Measurements from ENCODE around the gene FAM89B. TPM values are rescaled to one million over a fixed set of nuclear protein-coding genes. Genes with fewer than 3 reads are reported as not detected.
A peak's percentile ranks its signal among the peaks of the same experiment; 100 is the strongest.

The FAM89B gene
- total RNA-seq, 1 donor: 31.5 TPM

DNA sequence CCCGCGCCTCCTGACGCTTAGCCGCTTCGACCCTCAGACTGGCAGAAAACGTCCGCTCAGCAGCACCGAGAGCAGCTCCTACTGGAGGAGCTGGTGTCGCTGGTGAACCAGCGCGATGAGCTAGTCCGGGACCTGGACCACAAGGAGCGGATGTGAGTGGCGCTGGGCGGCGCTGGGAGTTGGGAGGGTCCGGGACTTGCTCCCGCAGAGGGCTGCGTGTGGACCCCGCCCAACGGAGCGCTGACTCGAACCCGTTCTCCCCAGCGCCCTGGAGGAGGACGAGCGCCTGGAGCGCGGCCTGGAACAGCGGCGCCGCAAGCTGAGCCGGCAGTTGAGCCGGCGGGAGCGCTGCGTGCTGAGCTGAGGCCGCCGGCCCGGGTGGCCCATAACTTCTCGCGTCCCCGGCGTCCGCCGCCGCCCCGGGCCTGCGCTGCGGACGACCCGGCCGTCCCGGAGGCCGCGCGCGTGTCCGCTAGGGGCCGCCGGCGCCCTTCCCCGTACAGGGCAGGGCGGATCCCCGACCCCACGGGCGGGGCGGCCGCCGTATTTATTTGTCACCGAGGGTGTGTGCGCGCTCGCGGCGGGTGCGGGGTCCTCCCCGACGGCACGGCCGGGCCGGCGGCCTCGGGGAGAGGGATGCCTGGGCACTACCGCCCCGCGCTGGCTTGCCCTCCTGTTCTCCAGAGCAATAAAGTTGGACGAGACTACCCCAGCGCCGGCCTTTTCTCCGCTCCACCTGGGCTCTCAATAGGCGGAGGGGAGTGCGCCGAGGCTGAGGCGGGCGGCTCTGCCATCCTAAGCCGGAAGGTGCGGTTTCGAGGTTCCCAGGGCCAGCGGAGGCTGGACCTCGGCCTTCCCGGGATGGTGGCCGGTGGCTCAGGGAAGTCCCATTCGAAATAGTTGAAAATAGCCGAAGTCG is 19.9 kb downstream of the FAM89B start:
- H3K4me2 ChIP-seq (ENCODE audit: insufficient read depth, low read length): no peak overlapping the region
- no peak overlapping the region for H3K27ac ChIP-seq (ENCODE audit: low read depth, low read length)

DNA sequence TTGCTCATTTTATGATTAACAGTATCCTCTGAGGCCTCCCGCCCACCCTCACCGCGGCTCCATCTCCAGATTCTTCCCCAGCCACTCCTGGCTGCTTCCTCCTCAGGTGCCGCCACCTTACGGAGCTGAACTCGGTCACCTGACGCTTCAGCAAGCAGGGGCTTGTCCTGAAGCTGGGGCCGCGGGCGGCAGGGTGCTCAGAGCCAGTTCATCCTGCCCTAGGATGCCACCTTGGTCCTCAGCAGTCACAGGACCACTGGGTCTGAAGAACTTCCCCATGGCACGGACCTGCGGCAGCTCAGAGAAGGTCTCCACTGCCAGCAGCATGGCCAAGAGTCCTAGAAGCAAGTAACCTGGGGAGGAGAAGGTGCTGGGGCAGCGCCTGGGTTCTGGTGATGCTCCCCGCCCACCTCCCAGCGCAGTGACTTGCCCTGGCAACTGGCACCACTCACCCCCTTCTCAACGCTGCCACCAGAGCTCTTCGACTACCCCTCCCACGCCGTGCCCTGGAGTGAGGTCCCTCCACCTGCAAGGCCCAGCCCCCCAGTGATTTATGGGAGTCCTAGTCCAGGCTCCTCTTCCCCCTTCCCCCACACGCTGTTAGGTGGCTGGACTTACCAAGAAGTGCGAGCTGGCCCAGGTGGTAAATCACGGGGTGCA is 20.6 kb downstream of the FAM89B start:
- peaks cover 32% of the 10 kb centered on the region for H3K36me3 ChIP-seq (ENCODE audit: insufficient read depth, low read length)
- H4K20me1 ChIP-seq (ENCODE audit: insufficient read depth, low read length): peaks cover 5% of the 10 kb centered on the region
- no peak overlapping the region for H3K4me2 ChIP-seq (ENCODE audit: insufficient read depth, low read length)
- H2AFZ ChIP-seq (ENCODE audit: low read length): no peak overlapping the region
- H3K4me1 ChIP-seq (ENCODE audit: insufficient read depth, low read length): peaks cover 2% of the 10 kb centered on the region
- no peak overlapping the region for H3K4me3 ChIP-seq (ENCODE audit: insufficient read depth, low read length)
- H3K27me3 ChIP-seq (ENCODE audit: insufficient read depth, low read length): no peaks in the 10 kb centered on the region
- no peak overlapping the region for H3K27ac ChIP-seq (ENCODE audit: low read depth, low read length)
- DNase-seq (ENCODE audit: insufficient read length, low spot score, missing footprints): peak; percentile 85
- H3K79me2 ChIP-seq (ENCODE audit: insufficient read depth, low read length): peaks cover 4% of the 10 kb centered on the region
- no peaks in the 10 kb centered on the region for H3K9me3 ChIP-seq (ENCODE audit: low read depth, low read length)
- TF ChIP-seq, protein P1, sequence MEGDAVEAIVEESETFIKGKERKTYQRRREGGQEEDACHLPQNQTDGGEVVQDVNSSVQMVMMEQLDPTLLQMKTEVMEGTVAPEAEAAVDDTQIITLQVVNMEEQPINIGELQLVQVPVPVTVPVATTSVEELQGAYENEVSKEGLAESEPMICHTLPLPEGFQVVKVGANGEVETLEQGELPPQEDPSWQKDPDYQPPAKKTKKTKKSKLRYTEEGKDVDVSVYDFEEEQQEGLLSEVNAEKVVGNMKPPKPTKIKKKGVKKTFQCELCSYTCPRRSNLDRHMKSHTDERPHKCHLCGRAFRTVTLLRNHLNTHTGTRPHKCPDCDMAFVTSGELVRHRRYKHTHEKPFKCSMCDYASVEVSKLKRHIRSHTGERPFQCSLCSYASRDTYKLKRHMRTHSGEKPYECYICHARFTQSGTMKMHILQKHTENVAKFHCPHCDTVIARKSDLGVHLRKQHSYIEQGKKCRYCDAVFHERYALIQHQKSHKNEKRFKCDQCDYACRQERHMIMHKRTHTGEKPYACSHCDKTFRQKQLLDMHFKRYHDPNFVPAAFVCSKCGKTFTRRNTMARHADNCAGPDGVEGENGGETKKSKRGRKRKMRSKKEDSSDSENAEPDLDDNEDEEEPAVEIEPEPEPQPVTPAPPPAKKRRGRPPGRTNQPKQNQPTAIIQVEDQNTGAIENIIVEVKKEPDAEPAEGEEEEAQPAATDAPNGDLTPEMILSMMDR (IDR thresholded peaks at IDR 0.05; ENCODE audit: extremely low read depth, low read depth, low read length): no peak

More for the DNA sequence above, 19.9 kb downstream of the FAM89B start:
- no peaks in the 10 kb centered on the region for H3K9me3 ChIP-seq (ENCODE audit: low read depth, low read length)
- H3K36me3 ChIP-seq (ENCODE audit: insufficient read depth, low read length): peaks cover 32% of the 10 kb centered on the region
- H2AFZ ChIP-seq (ENCODE audit: low read length): no peak overlapping the region
- TF ChIP-seq, protein P1 (IDR thresholded peaks at IDR 0.05; ENCODE audit: extremely low read depth, low read depth, low read length): no peak
- H3K4me1 ChIP-seq (ENCODE audit: insufficient read depth, low read length): peaks cover 10% of the 10 kb centered on the region
- H3K79me2 ChIP-seq (ENCODE audit: insufficient read depth, low read length): peaks cover 9% of the 10 kb centered on the region
- H3K4me3 ChIP-seq (ENCODE audit: insufficient read depth, low read length): no peak overlapping the region
- DNase-seq (ENCODE audit: insufficient read length, low spot score, missing footprints): peak; percentile 94
- H3K27me3 ChIP-seq (ENCODE audit: insufficient read depth, low read length): no peaks in the 10 kb centered on the region
- H4K20me1 ChIP-seq (ENCODE audit: insufficient read depth, low read length): peaks cover 6% of the 10 kb centered on the region

DNA sequence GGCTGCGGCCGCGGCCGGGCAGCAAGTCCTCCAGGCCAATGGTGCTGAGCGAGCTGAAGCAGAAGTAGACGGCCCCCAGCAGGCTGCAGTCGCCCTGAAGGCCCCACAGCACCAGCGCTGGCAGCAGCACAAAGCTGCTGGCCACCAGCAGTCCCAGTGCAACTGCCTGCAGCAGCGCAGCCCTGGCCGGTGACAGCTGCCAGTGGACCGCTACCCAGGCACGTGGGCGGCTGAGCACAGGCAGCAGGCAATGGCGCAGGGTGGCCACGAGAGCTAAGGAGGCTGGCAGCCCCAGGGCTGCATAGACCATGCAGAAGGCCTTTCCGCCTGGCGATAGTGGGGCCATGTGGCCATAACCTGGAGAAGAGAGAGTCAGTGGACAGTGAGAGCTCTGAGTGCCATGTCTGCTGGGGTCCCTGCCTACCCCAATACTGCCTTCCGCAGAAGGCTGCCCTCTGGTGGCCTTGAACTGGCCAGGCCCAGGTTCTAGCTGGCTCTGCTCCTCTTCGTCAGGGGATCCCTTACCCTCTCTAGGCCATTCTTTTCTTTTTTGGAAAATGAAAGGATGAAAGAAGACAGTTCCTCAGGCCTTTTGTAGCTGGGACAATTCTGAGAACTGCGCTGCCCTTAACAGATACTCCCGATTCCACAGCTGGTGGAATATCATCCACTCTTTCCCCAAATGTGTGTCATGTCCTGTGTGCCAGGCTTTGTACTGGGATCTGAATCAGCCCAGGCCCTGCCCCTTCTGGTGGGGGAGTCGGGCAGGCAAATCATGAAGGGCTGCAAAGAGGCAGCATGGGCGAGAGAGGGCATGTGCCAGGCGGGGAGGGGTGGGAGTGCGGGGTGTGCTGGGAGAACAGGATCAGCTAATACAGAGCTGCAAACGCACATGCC is 21.4 kb downstream of the FAM89B start:
- Histone ChIP-seq H3K36me3 (ENCODE audit: insufficient read depth, low read length) (peaks cover 39% of the 10 kb centered on the region), H3K4me1 (ENCODE audit: insufficient read depth, low read length) (no peaks in the 10 kb centered on the region), H3K4me2 (ENCODE audit: insufficient read depth, low read length) (no peak overlapping the region), H3K27me3 (ENCODE audit: insufficient read depth, low read length) (no peaks in the 10 kb centered on the region), H3K79me2 (ENCODE audit: insufficient read depth, low read length) (no peaks in the 10 kb centered on the region), H3K4me3 (ENCODE audit: insufficient read depth, low read length) (no peak overlapping the region), H3K27ac (ENCODE audit: low read depth, low read length) (no peak overlapping the region), H4K20me1 (ENCODE audit: insufficient read depth, low read length) (no peaks in the 10 kb centered on the region), H2AFZ (ENCODE audit: low read length) (no peak overlapping the region), H3K9me3 (ENCODE audit: low read depth, low read length) (no peaks in the 10 kb centered on the region)
- TF ChIP-seq, protein P1 (IDR thresholded peaks at IDR 0.05; ENCODE audit: extremely low read depth, low read depth, low read length): peak; percentile 73
- peak; percentile 98 for DNase-seq (ENCODE audit: insufficient read length, low spot score, missing footprints)
